Karpas-422 (cell line): ENCODE results near the gene FNDC3B. TPM values are rescaled to one million over a fixed set of nuclear protein-coding genes. Genes with fewer than 3 reads are reported as not detected.

Experiments
- DNase-seq: peaks from one replicate; pipeline ENCODE4 v3.0.0-alpha.2; 2015
- H2AFZ ChIP-seq: fragments of 200-600 bp; sonication (generic); 2 replicates; pipeline ENCODE4 v1.6.1; 2014; ENCODE audit warnings: antibody characterized with exemption, low read length, mixed read lengths
- H3K27ac ChIP-seq: fragments of 200-600 bp; sonication (generic); 2 replicates; pipeline ENCODE4 v1.5.1; 2014; ENCODE audit warnings: mild to moderate bottlenecking, low read length, moderate library complexity
- H3K27me3 ChIP-seq: fragments of 200-600 bp; sonication (generic); 2 replicates; pipeline ENCODE4 v1.6.1; 2014; ENCODE audit warnings: low read length, mixed read lengths
- H3K36me3 ChIP-seq: fragments of 200-600 bp; sonication (generic); 2 replicates; pipeline ENCODE4 v1.6.1; 2014; ENCODE audit warnings: low read length, mixed read lengths; ENCODE audit not compliant: insufficient read depth
- H3K4me1 ChIP-seq: fragments of 200-600 bp; sonication (generic); 2 replicates; pipeline ENCODE4 v1.6.1; 2014; ENCODE audit warnings: mild to moderate bottlenecking, low read length, mixed read lengths
- H3K4me2 ChIP-seq: fragments of 200-600 bp; sonication (generic); 2 replicates; pipeline ENCODE4 v1.6.1; 2014; ENCODE audit warnings: low read length, low read depth, mild to moderate bottlenecking; ENCODE audit not compliant: poor library complexity, severe bottlenecking
- H3K4me3 ChIP-seq: fragments of 200-600 bp; sonication (generic); 2 replicates; pipeline ENCODE4 v1.5.1; 2014; ENCODE audit warnings: mild to moderate bottlenecking, antibody characterized with exemption, low read length, mixed read lengths
- H3K79me2 ChIP-seq: fragments of 200-600 bp; sonication (generic); 2 replicates; pipeline ENCODE4 v1.6.1; 2014; ENCODE audit warnings: mild to moderate bottlenecking, low read length, mixed read lengths
- H3K9ac ChIP-seq: fragments of 200-600 bp; sonication (generic); 2 replicates; pipeline ENCODE4 v1.6.0; 2014; ENCODE audit warnings: low read length
- H3K9me2 ChIP-seq: fragments of 200-600 bp; sonication (generic), shearing (Covaris generic); replicated peaks from 2 replicates; pipeline ENCODE4 v1.6.0; 2014; ENCODE audit warnings: mild to moderate bottlenecking, low read length, moderate library complexity; ENCODE audit not compliant: insufficient read depth
- H3K9me3 ChIP-seq: fragments of 300-700, 200-600 bp; sonication (generic); 2 replicates; pipeline ENCODE4 v1.6.1; 2014; ENCODE audit warnings: low read length, mixed read lengths
- H4K20me1 ChIP-seq: fragments of 200-600 bp; sonication (generic); 2 replicates; pipeline ENCODE4 v1.6.1; 2014; ENCODE audit warnings: mild to moderate bottlenecking, antibody characterized with exemption, low read length, low read depth; ENCODE audit not compliant: insufficient read depth
- total RNA-seq: library from RNA; depleted of rRNA; stranded (reverse); fragments of >200 nt; shearing (Covaris generic); gene quantifications from 2 replicates; pipeline ENCODE4 v1.2.3, GENCODE V29; 2014; ENCODE audit warnings: low replicate concordance

FNDC3B gene
- total RNA-seq, 1 experiment from 2014 or later, result 2.6 TPM

GRCh38 chr3:172070269-172070668 is 30.9 kb downstream of the FNDC3B start:
- no peak overlapping the region for H2AFZ ChIP-seq
- no peak overlapping the region for H3K4me3 ChIP-seq
- no peaks in the 10 kb centered on the region for H3K9me2 ChIP-seq
- no peaks in the 10 kb centered on the region for H4K20me1 ChIP-seq
- H3K9me3 ChIP-seq, result no peaks in the 10 kb centered on the region
- no peaks in the 10 kb centered on the region for H3K79me2 ChIP-seq
- H3K9ac ChIP-seq, result no peak overlapping the region
- no peak overlapping the region for H3K4me2 ChIP-seq
- no peak overlapping the region for H3K27ac ChIP-seq
- DNase-seq, result no peak
- no peaks in the 10 kb centered on the region for H3K36me3 ChIP-seq
- no peaks in the 10 kb centered on the region for H3K4me1 ChIP-seq
- no peaks in the 10 kb centered on the region for H3K27me3 ChIP-seq

DNA sequence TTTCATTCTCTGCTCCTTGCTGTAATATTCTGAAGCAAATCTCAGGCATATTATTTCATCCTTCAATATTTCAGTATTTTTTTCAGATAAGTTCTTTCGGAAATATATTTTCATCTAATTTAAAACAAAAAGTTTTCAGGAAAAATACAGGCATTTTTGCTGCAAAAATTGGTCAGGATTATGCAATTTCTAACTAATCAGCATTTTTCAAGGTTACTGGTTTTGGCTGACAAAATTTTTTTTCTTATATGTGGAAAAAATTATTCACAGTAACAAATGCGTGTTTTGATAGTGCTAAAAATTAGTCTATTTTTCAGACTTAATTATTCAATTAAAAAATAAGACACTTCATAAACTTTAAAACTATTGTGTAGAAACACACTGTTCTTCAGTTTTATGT is 31.4 kb downstream of the FNDC3B start:
- Histone ChIP-seq H3K79me2 (no peaks in the 10 kb centered on the region), H3K27ac (no peak overlapping the region), H4K20me1 (no peaks in the 10 kb centered on the region), H3K4me3 (no peak overlapping the region), H2AFZ (no peak overlapping the region), H3K4me2 (no peak overlapping the region), H3K27me3 (no peaks in the 10 kb centered on the region), H3K9me3 (no peaks in the 10 kb centered on the region), H3K9ac (no peak overlapping the region), H3K36me3 (no peaks in the 10 kb centered on the region), H3K4me1 (no peaks in the 10 kb centered on the region), H3K9me2 (no peaks in the 10 kb centered on the region)
- DNase-seq, result no peak

- no peak overlapping the region for H2AFZ ChIP-seq
- DNase-seq, result no peak
- no peak overlapping the region for H3K4me2 ChIP-seq
- H4K20me1 ChIP-seq, result no peaks in the 10 kb centered on the region
- H3K36me3 ChIP-seq, result no peaks in the 10 kb centered on the region
- no peaks in the 10 kb centered on the region for H3K4me1 ChIP-seq
- H3K9me2 ChIP-seq, result no peaks in the 10 kb centered on the region
- H3K9me3 ChIP-seq, result no peaks in the 10 kb centered on the region
- H3K4me3 ChIP-seq, result no peak overlapping the region
- H3K9ac ChIP-seq, result no peak overlapping the region
- H3K79me2 ChIP-seq, result no peaks in the 10 kb centered on the region
- no peaks in the 10 kb centered on the region for H3K27me3 ChIP-seq
- H3K27ac ChIP-seq, result no peak overlapping the region
Measured at GRCh38 chr3:172071780-172072330, 32.5 kb downstream of the FNDC3B start.

DNA sequence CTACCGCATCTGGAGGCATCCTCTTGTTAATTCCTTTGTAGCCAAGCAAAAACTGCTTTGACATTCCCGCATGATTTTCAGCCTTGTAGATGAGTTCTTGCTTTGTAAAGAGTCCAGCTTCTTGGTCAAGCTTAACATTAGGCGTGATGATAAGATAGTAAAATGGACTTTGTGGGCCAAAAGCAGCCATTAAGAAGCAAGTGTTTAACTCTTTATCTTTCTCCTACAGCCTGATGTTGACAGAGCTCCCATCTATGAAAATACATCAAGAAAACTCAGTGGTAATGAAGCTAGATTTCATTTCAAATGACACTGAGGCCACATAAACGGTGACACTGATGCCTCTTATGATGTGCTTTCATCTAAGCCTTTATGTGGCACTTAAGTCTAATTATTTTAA is 33.2 kb downstream of the FNDC3B start:
- Histone ChIP-seq H3K9me3 (no peaks in the 10 kb centered on the region), H3K4me2 (no peak overlapping the region), H4K20me1 (no peaks in the 10 kb centered on the region), H3K9ac (no peak overlapping the region), H3K27me3 (no peaks in the 10 kb centered on the region), H3K79me2 (no peaks in the 10 kb centered on the region), H2AFZ (no peak overlapping the region), H3K9me2 (no peaks in the 10 kb centered on the region), H3K4me1 (no peaks in the 10 kb centered on the region), H3K27ac (no peak overlapping the region), H3K4me3 (no peak overlapping the region), H3K36me3 (no peaks in the 10 kb centered on the region)
- no peak for DNase-seq

DNA sequence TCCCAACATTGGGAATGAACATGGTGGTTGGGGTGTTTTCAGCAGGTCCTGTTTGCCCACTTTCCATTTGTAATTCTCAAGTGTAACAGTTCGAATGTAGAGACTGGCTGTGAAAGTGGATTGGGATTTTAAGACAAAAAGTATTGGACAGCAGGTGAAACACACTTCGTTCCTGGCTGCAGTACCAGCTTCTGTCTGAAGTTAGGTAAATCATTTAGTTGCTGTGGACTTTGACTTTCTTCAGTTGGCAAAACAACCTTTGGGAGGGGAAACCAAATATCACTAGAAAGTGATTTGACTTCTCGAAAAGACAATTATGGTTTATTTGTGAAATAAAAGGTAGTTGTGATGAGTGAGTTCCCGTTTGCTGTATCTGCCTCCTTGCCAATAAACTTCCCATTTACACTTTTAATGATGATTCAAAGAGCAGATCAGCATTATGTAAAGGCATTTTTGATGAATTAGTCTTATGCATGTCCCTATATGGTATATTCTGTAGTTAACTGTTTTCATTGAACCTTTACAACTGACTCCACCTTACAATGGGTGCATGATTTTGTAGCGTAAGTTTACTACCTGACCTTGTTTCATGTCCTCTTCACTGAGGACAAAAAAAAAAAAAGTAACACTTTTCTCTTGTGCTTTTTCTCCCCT is 34.0 kb downstream of the FNDC3B start:
- Histone ChIP-seq H2AFZ (no peak overlapping the region), H3K27me3 (no peaks in the 10 kb centered on the region), H3K4me1 (no peaks in the 10 kb centered on the region), H3K9ac (no peak overlapping the region), H3K36me3 (no peaks in the 10 kb centered on the region), H3K27ac (no peak overlapping the region), H3K79me2 (no peaks in the 10 kb centered on the region), H3K9me3 (no peaks in the 10 kb centered on the region), H3K4me2 (no peak overlapping the region), H4K20me1 (no peaks in the 10 kb centered on the region), H3K4me3 (no peak overlapping the region), H3K9me2 (no peaks in the 10 kb centered on the region)
- no peak for DNase-seq

DNA sequence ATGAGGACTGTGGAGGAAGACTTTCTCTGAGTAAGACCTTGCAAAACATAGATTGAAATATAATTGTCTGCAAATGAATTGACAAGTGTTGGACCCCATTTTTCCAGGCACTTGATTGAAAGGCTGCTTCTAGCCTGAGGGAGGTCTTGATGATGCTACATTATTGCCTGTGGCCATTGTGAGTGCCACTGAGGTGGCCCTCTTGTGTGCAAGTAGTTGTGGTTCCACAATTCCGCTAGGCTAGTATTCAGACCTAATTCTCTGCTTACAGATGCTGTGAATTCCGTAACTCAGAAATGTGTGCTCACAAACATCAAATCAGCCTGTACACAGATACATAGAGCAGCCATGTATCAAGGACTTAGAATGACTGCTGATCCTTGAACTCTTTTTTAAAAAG is 34.7 kb downstream of the FNDC3B start:
- Histone ChIP-seq H3K36me3 (no peaks in the 10 kb centered on the region), H3K9me2 (no peaks in the 10 kb centered on the region), H3K4me1 (no peaks in the 10 kb centered on the region), H3K27me3 (no peaks in the 10 kb centered on the region), H3K79me2 (no peaks in the 10 kb centered on the region), H3K9ac (no peak overlapping the region), H2AFZ (no peak overlapping the region), H3K27ac (no peak overlapping the region), H3K4me3 (no peak overlapping the region), H3K9me3 (no peaks in the 10 kb centered on the region), H4K20me1 (0 out of 2 replicates have a peak, but pooled peaks cover under 1% of the 10 kb centered on the region), H3K4me2 (no peak overlapping the region)
- no peak for DNase-seq

DNA sequence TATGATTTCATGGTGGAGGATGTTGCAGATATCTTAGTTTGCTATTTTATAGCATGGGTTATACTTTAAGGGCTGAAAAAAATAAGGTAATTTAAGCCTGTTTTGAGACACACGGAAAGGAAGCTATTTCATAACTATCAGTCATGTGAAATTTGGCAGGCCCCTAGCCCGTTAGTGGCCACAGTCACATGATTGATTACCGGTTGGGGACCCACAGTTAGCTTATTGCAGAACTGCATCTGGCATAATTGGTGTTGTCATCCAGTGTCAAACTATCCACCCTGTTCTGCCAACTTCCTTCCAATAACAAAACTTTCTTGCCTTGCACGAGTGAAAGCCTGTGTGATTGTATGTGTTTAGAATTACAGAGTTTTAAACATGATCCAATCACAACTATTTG is 35.2 kb downstream of the FNDC3B start:
- Histone ChIP-seq H3K27me3 (no peaks in the 10 kb centered on the region), H3K9ac (no peak overlapping the region), H3K4me1 (no peaks in the 10 kb centered on the region), H4K20me1 (0 out of 2 replicates have a peak, but pooled peaks cover 3% of the 10 kb centered on the region), H3K4me2 (no peak overlapping the region), H2AFZ (no peak overlapping the region), H3K36me3 (no peaks in the 10 kb centered on the region), H3K4me3 (no peak overlapping the region), H3K9me3 (no peaks in the 10 kb centered on the region), H3K9me2 (no peaks in the 10 kb centered on the region), H3K79me2 (no peaks in the 10 kb centered on the region), H3K27ac (no peak overlapping the region)
- DNase-seq, result no peak

- H3K4me1 ChIP-seq, result no peaks in the 10 kb centered on the region
- no peak overlapping the region for H3K4me2 ChIP-seq
- no peak for DNase-seq
- H3K4me3 ChIP-seq, result no peak overlapping the region
- H3K27me3 ChIP-seq, result no peaks in the 10 kb centered on the region
- H4K20me1 ChIP-seq, result 0 out of 2 replicates have a peak, but pooled peaks cover 3% of the 10 kb centered on the region
- no peak overlapping the region for H3K27ac ChIP-seq
- no peak overlapping the region for H2AFZ ChIP-seq
- no peaks in the 10 kb centered on the region for H3K36me3 ChIP-seq
- no peak overlapping the region for H3K9ac ChIP-seq
- H3K9me3 ChIP-seq, result no peaks in the 10 kb centered on the region
- no peaks in the 10 kb centered on the region for H3K79me2 ChIP-seq
- no peaks in the 10 kb centered on the region for H3K9me2 ChIP-seq
Measured at GRCh38 chr3:172076212-172076611, 36.8 kb downstream of the FNDC3B start.
